IPS-20b (cell line): ENCODE measurements around the gene APBB2.

Source experiments
- H3K27ac ChIP-seq: one replicate; pipeline ENCODE4 v1.5.1; 2013; ENCODE audit warnings: low read length
- H3K27me3 ChIP-seq: 2 replicates; pipeline ENCODE4 v1.6.1; 2013; ENCODE audit warnings: mild to moderate bottlenecking, low read length, inconsistent platforms; ENCODE audit not compliant: insufficient read depth
- H3K36me3 ChIP-seq: 2 replicates; pipeline ENCODE4 v1.6.1; 2013; ENCODE audit warnings: low read depth, mild to moderate bottlenecking, inconsistent platforms, low read length, moderate library complexity; ENCODE audit not compliant: insufficient read depth
- H3K4me1 ChIP-seq: 2 replicates; pipeline ENCODE4 v1.6.1; 2013; ENCODE audit warnings: mild to moderate bottlenecking, control low read depth, inconsistent platforms, low read length, moderate library complexity; ENCODE audit not compliant: insufficient read depth
- H3K4me3 ChIP-seq: 2 replicates; pipeline ENCODE4 v1.5.1; 2013; ENCODE audit warnings: mild to moderate bottlenecking, low read length, inconsistent platforms
- H3K9ac ChIP-seq: 2 replicates; pipeline ENCODE4 v1.6.1; 2013; ENCODE audit warnings: low read depth, mild to moderate bottlenecking, inconsistent platforms, low read length, moderate library complexity
- H3K9me3 ChIP-seq: 2 replicates; pipeline ENCODE4 v1.6.1; 2013; ENCODE audit warnings: mild to moderate bottlenecking, low read depth, low read length, inconsistent platforms; ENCODE audit not compliant: insufficient read depth

APBB2 gene

DNA sequence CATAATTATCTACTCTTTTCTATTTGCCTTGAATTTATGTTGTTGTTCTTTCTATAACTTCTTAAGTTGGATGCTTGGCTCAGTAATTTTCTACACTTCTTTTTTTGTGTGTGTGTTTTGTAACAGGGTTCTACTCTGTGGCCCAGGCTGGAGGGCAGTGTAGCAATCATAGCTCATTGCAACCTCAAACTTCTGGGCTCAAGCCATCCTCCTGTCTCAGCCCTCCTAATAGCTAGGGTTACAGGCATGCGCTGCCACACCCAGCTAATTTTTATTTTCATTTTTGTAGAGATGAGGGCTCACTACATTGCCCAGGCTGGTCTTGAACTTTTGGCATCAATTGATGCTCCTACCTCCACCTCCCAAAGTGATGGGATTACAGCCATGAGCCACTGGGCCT is 21.7 kb upstream of the APBB2 start:
- H3K4me3 ChIP-seq, result no peak overlapping the region
- H3K36me3 ChIP-seq, result no peaks in the 10 kb centered on the region
- no peak overlapping the region for H3K27ac ChIP-seq
- H3K4me1 ChIP-seq, result no peaks in the 10 kb centered on the region
- no peaks in the 10 kb centered on the region for H3K27me3 ChIP-seq
- H3K9me3 ChIP-seq, result no peaks in the 10 kb centered on the region
- H3K9ac ChIP-seq, result no peak overlapping the region

GRCh38 chr4:41232856-41233255 is 18.5 kb upstream of the APBB2 start:
- Histone ChIP-seq H3K36me3 (no peaks in the 10 kb centered on the region), H3K27me3 (no peaks in the 10 kb centered on the region), H3K4me3 (no peak overlapping the region), H3K9ac (no peak overlapping the region), H3K4me1 (no peaks in the 10 kb centered on the region), H3K27ac (no peak overlapping the region), H3K9me3 (no peaks in the 10 kb centered on the region)

DNA sequence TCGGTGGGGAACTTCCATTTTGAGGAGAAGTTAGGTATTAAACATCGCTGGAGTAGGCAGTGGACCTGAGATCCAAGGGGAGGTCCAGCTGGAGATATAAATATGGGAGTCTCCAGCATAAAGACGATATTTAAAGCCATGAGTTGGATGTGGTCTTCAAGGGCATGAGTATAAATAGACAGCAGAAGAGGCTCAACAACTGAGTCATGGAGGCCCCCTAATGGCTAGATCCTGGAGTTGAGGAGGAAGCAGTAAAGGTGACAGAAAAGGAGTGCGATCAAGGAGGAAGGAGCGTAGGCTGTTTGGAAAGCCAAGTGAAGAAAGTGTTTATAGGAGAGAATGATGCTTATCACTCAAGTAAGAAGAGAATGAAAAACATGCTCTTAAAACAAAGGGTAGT is 18.1 kb upstream of the APBB2 start:
- Histone ChIP-seq H3K9ac (no peak overlapping the region), H3K4me1 (no peaks in the 10 kb centered on the region), H3K27ac (no peak overlapping the region), H3K36me3 (no peaks in the 10 kb centered on the region), H3K4me3 (no peak overlapping the region), H3K27me3 (no peaks in the 10 kb centered on the region), H3K9me3 (no peaks in the 10 kb centered on the region)

- Histone ChIP-seq H3K9ac (no peak overlapping the region), H3K4me3 (no peak overlapping the region), H3K27ac (no peak overlapping the region), H3K4me1 (no peaks in the 10 kb centered on the region), H3K27me3 (no peaks in the 10 kb centered on the region), H3K36me3 (no peaks in the 10 kb centered on the region), H3K9me3 (no peaks in the 10 kb centered on the region)
Measured at GRCh38 chr4:41227902-41228301, 13.6 kb upstream of the APBB2 start.

DNA sequence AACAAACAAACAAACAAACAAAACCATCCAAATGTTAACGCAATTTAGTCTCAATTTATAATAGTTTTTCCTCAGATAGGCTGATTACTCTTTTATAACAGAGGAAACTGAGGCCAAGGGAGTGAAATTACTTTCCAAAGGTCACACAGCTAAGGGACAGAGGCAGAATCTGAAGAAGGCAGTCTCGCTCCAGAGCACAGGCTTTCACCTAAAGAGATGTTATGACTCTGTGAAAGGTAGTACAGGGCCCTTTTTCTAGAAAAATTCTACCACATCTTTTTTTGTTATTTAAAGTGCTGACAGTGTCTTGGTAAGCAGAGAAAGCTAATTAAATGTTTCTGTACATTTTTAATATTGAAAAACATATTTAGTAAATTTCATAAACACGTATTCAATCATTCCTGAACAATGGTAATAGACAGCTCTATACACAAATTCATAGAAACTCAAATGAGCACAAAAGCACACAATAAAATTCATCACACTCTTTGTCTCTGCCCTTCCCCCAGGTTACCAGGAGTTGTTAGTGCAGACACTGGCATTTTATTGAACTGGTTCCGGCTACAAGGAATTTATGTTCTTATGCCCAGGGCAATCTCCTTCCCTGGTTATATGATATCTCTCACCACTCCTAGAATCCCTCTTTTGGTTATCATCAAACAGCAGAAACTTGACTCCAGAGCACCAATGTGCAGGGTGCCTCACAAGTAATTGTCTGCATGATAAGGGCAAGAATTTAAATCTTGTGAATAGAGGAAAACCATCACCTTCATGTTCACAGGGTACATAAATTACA is 7.7 kb upstream of the APBB2 start:
- no peaks in the 10 kb centered on the region for H3K9me3 ChIP-seq
- H3K27ac ChIP-seq, result no peak overlapping the region
- H3K36me3 ChIP-seq, result no peaks in the 10 kb centered on the region
- peaks cover 4% of the 10 kb centered on the region for H3K4me1 ChIP-seq
- no peaks in the 10 kb centered on the region for H3K27me3 ChIP-seq
- no peak overlapping the region for H3K9ac ChIP-seq
- H3K4me3 ChIP-seq, result no peak overlapping the region

- Histone ChIP-seq H3K4me3 (no peak overlapping the region), H3K9ac (no peak overlapping the region), H3K27me3 (no peaks in the 10 kb centered on the region), H3K4me1 (peaks cover 11% of the 10 kb centered on the region), H3K36me3 (no peaks in the 10 kb centered on the region), H3K9me3 (no peaks in the 10 kb centered on the region), H3K27ac (no peak overlapping the region)
Measured at GRCh38 chr4:41219421-41219950, 5.1 kb upstream of the APBB2 start.

- Histone ChIP-seq H3K9ac (no peak overlapping the region), H3K27me3 (no peaks in the 10 kb centered on the region; the same call in 1 of the 2 replicates), H3K9me3 (no peaks in the 10 kb centered on the region), H3K36me3 (no peaks in the 10 kb centered on the region), H3K27ac (no peak overlapping the region), H3K4me1 (peaks cover 11% of the 10 kb centered on the region), H3K4me3 (no peak overlapping the region)
Measured at GRCh38 chr4:41218703-41219102, 4.4 kb upstream of the APBB2 start.

GRCh38 chr4:41217374-41217773 is 3.0 kb upstream of the APBB2 start:
- Histone ChIP-seq H3K36me3 (no peaks in the 10 kb centered on the region), H3K4me3 (peak overlapping the region; percentile 72), H3K9ac (peak overlapping the region; percentile 89; the same call in 1 of the 2 replicates), H3K9me3 (no peaks in the 10 kb centered on the region), H3K27ac (peak overlapping the region; percentile 28), H3K4me1 (peaks cover 18% of the 10 kb centered on the region), H3K27me3 (peaks cover 11% of the 10 kb centered on the region)

- Histone ChIP-seq H3K9ac (peak overlapping the region; percentile 89), H3K36me3 (no peaks in the 10 kb centered on the region), H3K27me3 (peaks cover 15% of the 10 kb centered on the region), H3K27ac (peak overlapping the region; percentile 28), H3K4me3 (peak overlapping the region; percentile 72), H3K9me3 (no peaks in the 10 kb centered on the region), H3K4me1 (peaks cover 18% of the 10 kb centered on the region)
Measured at GRCh38 chr4:41217020-41217333, 2.6 kb upstream of the APBB2 start.

DNA sequence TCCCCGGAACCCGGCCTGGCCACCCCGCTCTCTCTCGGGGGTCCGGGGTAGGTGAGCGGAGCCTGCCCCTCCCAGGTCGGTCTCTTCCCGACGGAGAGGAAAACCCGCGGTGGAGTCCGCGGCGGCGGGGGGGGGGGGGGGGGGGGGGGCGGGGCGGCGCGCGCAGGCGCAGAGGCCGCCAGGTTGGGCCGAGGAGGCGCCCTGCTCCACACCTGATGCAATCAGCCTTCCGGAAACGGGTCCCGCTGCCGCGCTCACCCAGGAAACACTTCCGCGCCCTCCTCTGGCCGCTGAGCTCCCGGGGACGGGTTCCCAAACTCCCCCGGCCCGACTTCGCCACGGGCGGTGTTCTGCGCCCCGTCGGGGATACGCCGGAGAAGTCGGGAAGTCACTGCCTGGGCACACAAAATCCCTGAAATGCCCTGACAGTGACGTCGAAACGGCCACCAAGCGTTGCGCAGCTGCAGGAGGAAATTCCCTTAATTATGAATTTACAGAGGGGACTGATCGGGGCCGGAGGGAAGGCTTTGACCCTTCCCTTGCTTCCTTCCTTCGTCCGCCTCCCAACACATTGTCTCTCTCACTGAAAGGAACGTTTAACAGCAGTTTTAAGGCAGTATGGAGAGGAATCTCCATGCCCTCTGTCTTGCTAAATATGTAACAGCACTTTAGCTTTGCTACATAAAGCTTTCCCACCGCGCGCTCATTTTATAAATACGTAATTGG is 2.1 kb upstream of the APBB2 start:
- H3K27ac ChIP-seq, result peak overlapping the region; percentile 71
- H3K9me3 ChIP-seq, result no peaks in the 10 kb centered on the region
- peaks cover 15% of the 10 kb centered on the region for H3K27me3 ChIP-seq
- H3K9ac ChIP-seq, result peak overlapping the region; percentile 89
- peak overlapping the region; percentile 76 for H3K4me3 ChIP-seq
- no peaks in the 10 kb centered on the region for H3K36me3 ChIP-seq
- peaks cover 18% of the 10 kb centered on the region for H3K4me1 ChIP-seq

GRCh38 chr4:41215969-41216293 is 1.6 kb upstream of the APBB2 start:
- Histone ChIP-seq H3K27ac (peak overlapping the region; percentile 71), H3K9me3 (no peaks in the 10 kb centered on the region), H3K36me3 (no peaks in the 10 kb centered on the region), H3K27me3 (peaks cover 15% of the 10 kb centered on the region), H3K4me1 (peaks cover 18% of the 10 kb centered on the region), H3K4me3 (peak overlapping the region; percentile 76), H3K9ac (peak overlapping the region; percentile 85)

DNA sequence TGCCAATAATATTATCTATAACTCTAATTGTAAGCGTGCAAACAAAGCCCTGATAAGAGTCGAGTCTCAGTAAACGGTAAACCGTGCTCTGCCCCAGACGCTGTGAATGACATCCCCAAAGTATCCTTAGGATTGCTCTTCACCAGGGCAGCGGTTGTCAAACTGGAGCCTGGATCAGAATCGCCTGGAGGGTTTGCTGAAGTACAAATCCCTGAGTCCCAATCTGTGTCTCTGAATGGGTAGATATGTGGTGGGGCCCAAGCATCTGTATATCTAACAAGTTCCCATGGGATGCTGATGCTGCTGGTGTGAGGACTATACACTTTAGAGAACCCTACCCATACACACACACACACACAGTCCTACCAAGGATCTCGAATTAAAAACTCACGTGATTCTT is 813 bp upstream of the APBB2 start:
- Histone ChIP-seq H3K9ac (no peak overlapping the region; the same call in 1 of the 2 replicates), H3K4me1 (peaks cover 18% of the 10 kb centered on the region), H3K27me3 (peaks cover 15% of the 10 kb centered on the region), H3K36me3 (no peaks in the 10 kb centered on the region), H3K9me3 (no peaks in the 10 kb centered on the region), H3K4me3 (peak overlapping the region; percentile 43; the same call in 1 of the 2 replicates), H3K27ac (no peak overlapping the region)
